Neural progenitor cell (in vitro differentiated cells): Measurements from ENCODE around the gene NR2F1.

Source experiments
- CTCF ChIP-seq: fragments of 200-600 bp; sonication (generic); IDR thresholded peaks from 2 replicates; pipeline ENCODE4 v1.5.1; 2017; ENCODE audit warnings: antibody characterized with exemption, mild to moderate bottlenecking
- EZH2 ChIP-seq: fragments of 200-600 bp; sonication (generic); IDR thresholded peaks from 2 replicates; pipeline ENCODE4 v1.6.1; 2017; ENCODE audit warnings: antibody characterized with exemption, mild to moderate bottlenecking, moderate library complexity
- EZH2phosphoT487 ChIP-seq: fragments of 200-600 bp; sonication (generic); IDR thresholded peaks from 2 replicates; pipeline ENCODE4 v1.6.1; 2017; ENCODE audit warnings: antibody characterized with exemption

- no peak for TF ChIP-seq CTCF
- TF ChIP-seq EZH2, result peak; percentile 31
- TF ChIP-seq EZH2phosphoT487, result peak; percentile 67
These were observed 12.6 kb downstream of the NR2F1 start for GRCh38 chr5:93595420-93596147.
